ENCODE data around the gene ARMH3.

- no peak for TF ChIP-seq POLR2AphosphoS5 (IDR thresholded peaks at IDR 0.05; ENCODE audit: low read depth, low read length)
- TF ChIP-seq CTCF (IDR thresholded peaks at IDR 0.05), result no peak
- no peak for TF ChIP-seq TCF7L2 (IDR thresholded peaks at IDR 0.05; ENCODE audit: low read depth, low read length)
- no peak for TF ChIP-seq REST (IDR thresholded peaks at IDR 0.05; ENCODE audit: insufficient read depth in 1 of 2, low read depth in 2 of 2, low read length in 1 of 2)
Measured at GRCh38 chr10:101886521-101887312, 169.3 kb downstream of the ARMH3 start.

Data from Panc1 (cell line).